NCI-H1694 treated with DMSO at 0.1 percent for 48 hours (cell line): ENCODE measurements around the gene ANTXRL.
A peak's percentile ranks its signal among the peaks of the same experiment; 100 is the strongest.
"Not testable (repeated sequence)": the region's sequence is repeated elsewhere in the genome, so short reads cannot be mapped to it uniquely, and the experiment has no call there.

Experiments used
- DNase-seq: peaks from one replicate; lab custom pipeline; 2025; lab: John Stamatoyannopoulos, UW

Gene ANTXRL

DNA sequence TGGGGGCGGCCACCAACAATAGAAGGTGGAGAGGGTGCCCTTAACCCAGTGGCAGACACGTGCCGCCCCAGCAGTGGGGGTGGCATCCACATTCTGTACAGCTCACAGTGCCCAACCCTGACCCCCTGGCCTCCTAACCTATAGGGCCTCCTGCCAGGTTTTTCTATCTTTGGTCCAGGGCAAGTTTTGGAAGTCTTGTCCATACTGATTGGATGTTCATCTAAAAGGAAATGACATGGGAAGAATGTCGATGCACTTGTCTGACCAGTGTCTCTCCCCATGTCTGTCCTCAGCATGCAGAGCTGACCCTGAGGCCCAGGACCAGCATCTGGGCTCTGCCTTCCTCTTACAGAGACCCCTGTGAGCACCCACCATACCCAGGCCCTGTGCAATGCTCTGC is 32.3 kb upstream of the ANTXRL start:
- no peak for DNase-seq

DNA sequence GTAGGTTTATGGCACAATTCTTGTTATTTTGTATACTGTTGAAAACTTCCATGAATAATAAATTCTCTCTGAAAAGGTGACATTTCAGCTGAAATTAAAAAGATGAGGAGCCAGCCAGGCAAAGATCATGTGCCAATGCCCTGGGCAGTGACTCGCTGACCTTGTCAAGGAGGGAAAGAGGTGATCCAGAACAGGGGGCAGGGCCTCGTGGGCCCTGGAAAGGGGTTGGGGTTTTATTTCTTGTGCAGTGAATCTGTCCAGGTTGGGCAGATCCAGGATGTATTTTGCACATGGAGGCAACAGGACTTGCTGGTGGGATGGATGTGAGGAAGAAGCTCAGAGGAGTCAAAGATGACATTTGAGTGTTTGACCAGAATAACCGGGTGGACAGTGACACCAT is 31.6 kb upstream of the ANTXRL start:
- DNase-seq = not testable (repeated sequence)

DNA sequence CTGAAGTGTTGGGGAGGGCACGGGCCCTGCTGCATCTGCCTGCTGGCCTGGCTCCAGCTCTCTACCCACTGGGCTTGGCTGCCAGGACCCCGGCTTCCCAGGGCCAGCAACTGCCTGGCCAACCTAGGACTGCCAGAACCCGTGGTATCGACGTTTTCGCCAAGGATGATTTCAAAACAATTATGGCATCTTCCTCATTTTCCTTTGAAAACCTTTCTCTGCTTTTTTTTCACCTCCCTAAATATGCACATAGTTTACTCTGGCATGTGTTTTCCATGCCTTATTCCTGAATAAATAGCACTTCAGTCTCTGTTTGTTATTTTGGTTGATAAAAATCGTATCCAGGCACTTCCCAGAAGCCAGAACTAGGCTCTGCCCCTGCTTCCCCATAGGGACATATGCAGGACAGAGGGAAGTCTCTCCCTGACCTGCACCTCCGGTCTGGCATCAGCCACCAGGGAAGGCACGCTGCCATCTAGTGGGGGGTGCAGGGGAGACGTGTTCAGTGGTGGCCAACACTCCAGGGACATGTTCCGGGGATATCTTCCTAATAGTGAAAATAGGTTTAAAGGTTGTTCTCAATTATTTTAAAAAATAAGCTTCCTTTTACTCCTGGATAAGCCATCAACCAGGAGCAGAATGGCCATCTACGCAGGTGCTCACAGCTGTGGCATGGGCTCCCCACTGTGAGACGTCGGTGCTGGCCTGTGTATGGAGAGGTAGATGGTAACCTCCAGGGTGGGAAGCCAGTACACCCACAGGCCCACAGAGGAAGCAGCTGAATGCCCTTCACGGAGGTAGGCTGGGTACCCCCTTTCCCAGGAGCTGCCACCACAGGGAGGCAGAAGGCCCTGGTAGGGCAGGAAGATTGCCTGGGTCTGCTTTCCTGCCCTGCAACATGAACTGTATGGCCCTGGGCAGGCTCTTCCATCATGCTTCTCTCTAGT is 30.7 kb upstream of the ANTXRL start:
- peak; percentile 21 for DNase-seq

- DNase-seq = no peak
Measured at GRCh38 chr10:46257099-46257498, 29.7 kb upstream of the ANTXRL start.

GRCh38 chr10:46262906-46263560 is 23.8 kb upstream of the ANTXRL start:
- DNase-seq = not testable (repeated sequence)

GRCh38 chr10:46263831-46264268 is 22.9 kb upstream of the ANTXRL start:
- DNase-seq = no peak

DNA sequence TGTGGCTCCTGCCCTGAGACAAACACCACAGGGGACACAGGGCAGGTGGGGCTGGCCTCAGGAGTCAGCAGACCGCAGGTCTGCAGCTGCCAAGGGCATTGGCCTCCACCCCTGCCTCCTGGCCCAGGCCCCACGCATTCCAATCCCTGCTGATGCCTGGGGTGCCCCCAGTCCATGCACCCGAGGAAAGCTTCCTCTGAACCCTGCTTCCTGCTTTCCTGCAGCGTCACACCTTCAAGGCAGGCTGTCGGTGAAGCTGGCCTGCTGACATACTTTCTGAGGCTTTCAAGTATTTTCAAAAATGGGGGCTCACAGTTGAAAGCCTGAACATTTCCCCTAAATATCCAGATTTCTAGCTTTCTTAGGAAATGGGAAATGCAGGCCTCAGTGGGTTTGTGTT is 22.5 kb upstream of the ANTXRL start:
- DNase-seq = no peak

DNA sequence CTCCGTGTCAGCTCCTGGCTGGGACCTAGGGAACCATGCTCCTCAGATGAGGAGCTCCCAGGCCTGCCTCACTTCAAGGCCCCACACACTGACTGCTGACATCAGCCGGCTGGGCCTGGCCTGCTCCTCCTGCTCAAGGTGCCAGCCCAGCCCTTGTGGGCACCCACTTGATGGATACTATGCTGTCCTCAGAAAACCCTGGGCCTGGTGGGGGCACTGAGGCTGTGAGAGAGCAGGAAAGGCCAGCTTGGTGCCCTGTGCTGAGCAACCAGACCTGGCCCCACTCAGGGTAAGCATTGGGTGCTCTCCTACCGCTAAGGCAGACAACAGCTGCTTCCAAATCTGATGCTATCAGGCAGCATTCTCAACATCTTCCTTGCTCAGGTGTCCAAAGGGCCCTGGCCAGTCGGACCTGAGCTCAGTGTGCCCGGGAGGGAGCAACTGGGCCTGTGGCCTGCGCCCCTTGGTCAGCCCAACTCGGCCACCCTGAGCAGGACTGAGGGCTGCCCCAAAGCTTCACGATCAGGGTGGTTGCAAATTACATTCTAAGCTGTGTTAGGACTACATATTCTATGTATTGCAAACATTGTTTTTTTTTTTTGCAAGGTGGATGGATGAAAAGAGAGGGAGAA is 21.9 kb upstream of the ANTXRL start:
- DNase-seq = no peak

- DNase-seq = not testable (repeated sequence)
Measured at GRCh38 chr10:46265566-46266305, 21.1 kb upstream of the ANTXRL start.

DNA sequence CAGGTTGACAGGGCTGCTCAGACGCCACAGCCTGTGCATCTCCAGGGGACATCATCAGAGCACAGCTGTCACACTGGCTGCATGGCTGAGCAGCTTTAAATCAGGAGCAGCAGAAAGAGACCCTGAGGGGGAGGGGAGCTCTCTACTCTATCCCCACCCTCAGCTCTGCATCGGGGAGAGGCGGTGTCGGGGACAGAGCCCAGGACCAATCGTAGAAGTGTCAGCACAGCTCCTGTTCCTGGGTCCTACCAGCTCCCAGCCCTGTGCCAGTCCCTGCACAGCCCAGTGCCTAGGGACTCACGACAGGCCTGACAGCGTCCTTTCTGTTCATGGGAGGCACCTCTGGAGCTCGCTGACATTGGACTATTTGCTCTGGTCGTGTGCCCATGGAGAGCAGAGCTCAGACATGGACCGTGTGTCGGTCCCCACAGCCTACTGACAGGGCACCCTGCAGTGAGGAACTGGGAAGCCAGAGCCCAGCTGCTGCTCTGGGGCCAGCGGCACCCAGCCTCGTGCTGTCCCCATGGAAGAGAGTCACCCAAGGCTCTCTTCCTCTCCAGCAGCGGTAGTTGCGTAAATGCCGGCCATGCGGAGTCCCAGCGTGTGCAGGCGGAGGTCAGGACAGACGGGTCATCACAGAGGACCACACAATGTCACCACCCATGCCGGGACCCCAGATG is 20.4 kb upstream of the ANTXRL start:
- peak; percentile 79 for DNase-seq

DNA sequence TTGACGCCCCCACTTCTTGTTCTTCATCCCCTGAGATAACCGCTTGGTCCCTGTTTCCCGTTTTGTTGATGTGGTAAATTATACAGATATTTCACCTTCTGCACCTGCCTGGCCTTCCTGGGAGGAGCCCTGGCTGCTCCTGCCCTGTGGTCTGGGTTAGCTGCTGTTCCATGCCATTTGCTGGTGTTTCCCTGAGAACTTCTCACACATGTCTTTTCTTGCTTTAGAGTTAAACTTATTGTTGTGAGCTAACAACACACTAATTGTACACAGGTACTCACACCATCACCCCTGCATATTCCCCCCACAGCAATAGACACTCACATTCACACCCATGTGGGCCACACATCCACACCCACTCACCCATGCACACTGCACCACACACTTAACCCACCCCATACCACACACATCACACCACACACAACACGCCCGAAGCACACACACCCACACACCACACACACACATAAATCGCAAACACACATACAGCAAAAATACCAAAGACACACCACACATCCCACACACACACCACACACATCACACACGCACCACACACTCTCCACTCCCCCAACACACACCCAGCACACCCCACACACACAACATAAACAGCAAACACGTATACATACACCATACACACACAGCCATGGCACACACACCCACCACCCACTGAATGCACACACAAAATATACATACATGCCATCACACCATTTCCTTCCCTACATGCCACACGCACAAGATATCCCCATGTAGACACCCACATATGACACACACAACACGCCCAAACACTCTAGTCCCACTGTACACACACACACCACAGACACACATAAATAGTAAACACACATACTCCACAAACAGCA is 19.4 kb upstream of the ANTXRL start:
- DNase-seq = no peak

DNA sequence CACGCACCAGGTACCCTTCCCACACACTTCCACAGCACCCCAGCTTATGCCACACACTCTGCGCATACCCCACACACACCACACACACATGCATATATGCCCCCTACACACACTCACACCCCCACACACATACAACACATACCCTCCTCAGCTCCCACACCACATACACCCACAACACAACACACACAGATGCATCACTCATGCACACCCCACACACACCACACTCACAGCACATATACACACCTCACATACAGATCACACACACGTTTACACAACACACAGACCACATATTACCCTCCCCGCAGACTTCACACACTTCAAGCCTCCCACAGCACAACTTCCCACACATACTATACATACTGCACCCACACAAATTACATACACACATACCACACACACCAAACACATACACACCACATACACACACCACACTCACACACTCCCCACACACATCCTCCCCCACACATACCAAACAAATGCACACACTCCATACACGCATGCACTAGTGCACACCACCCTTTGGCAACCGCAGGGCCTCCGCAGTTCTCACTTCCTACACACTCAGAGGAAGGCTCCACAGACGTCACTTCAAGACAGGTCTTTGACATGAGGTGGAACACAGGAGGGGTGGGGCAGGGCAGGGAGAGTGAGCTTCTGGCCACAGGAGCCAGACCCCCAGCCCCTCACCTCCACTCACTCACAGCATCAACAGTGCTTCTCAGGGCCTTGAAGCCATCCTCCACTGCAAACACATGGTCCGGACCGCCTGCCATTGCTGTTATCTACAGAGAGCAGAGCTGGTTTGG is 18.5 kb upstream of the ANTXRL start:
- no peak for DNase-seq

DNA sequence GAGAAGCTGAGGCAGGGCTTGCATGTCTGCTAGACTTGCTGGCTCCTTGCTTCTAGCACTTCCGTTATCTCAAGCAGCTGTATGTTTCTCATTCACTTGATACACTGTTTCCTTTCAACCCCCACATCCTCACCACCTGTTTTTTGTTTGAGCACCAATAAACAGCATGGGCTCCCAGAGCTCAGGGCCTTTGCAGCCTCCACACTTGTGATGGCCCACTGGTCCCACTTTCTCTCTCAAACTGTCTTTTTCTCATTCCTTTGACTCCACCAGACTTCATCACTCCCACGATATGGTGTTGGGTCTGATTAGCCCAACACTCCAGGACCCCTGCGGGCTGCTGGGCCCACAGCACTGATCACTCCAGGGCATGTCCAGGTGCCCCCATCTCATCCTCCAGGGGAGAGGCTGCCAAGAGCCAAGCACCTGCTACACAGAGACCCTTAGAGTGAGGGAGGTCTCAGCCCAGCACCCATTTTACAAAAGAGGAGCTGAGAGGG is 17.2 kb upstream of the ANTXRL start:
- DNase-seq = not testable (repeated sequence)

GRCh38 chr10:46270086-46270811 is 16.5 kb upstream of the ANTXRL start:
- no peak for DNase-seq

DNA sequence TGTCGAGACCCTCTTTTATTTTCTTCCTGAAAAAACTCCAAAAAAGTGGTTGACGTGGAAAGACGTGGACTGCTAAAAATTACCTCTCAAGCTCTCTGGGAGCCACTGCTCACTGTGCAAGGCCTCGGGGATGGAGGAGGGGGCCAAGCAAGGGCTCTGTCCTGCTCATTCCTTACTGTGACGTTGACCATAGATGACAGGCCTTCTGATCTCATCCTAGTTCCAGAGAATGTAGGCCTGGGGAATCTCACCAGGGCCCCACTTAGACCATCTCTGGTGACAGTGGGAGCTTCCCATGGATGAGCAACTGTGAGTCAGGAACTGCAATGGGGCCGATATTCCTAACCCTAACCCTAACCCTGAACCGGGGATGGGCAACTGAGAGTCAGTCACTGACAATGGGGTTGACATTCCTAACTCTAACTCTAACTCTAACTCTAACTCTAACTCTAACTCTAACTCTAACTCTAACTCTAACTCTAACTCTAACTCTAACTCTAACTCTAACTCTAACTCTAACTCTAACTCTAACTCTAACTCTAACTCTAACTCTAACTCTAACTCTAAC is 15.8 kb upstream of the ANTXRL start:
- not testable (repeated sequence) for DNase-seq

GRCh38 chr10:46271795-46272499 is 14.8 kb upstream of the ANTXRL start:
- not testable (repeated sequence) for DNase-seq

GRCh38 chr10:46272863-46273415 is 13.9 kb upstream of the ANTXRL start:
- no peak for DNase-seq
